Fibroblast of the aortic adventitia (primary cell): Measurements from ENCODE around the gene BRD1. TPM values are rescaled to one million over a fixed set of nuclear protein-coding genes. Genes with fewer than 3 reads are reported as not detected.

ENCODE experiments used
- DNase-seq: peaks from one replicate; pipeline ENCODE4 v3.0.0-alpha.2; 2010; ENCODE audit warnings: low read depth
- H3K4me3 ChIP-seq: 2 replicates; pipeline ENCODE4 v1.5.1; 2011; ENCODE audit warnings: low read depth, mild to moderate bottlenecking, control low read depth, low read length, moderate library complexity
- total RNA-seq: library from RNA; depleted of rRNA; stranded (reverse); fragments of >200 nt; gene quantifications from 2 replicates; pipeline ENCODE4 v1.2.3, GENCODE V29; 2012; ENCODE audit warnings: low replicate concordance
- TF ChIP-seq, protein P1 (sequence below): IDR thresholded peaks from 2 replicates; pipeline ENCODE4 v1.5.1; 2011; ENCODE audit warnings: mild to moderate bottlenecking, low read length, control low read depth, inconsistent platforms; ENCODE audit not compliant: insufficient read depth

The BRD1 gene
- total RNA-seq, 1 donor = 14.6 TPM

DNA sequence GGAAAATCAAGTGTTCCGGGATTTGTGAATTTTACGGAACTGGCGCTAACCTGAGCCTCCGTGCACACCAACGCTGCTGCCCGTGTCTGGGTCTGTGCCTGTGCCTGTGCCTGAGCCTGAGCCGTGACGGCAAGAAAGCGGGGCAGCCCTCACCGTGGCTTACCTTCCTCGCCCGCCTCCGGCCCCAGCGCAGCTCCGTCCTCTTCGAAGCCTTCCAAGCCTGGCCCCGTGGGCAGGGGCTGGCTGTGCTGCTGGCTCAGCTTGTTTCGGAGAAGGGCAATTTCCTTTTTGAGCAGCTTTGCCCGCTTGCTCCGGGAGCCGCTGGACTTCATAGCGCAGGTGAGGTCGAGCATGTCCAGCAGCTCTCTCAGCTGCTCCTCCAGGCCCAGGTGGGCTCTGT lies 33.8 kb downstream of the BRD1 start:
- DNase-seq = no peak
- H3K4me3 ChIP-seq = no peak overlapping the region
- TF ChIP-seq, protein P1, sequence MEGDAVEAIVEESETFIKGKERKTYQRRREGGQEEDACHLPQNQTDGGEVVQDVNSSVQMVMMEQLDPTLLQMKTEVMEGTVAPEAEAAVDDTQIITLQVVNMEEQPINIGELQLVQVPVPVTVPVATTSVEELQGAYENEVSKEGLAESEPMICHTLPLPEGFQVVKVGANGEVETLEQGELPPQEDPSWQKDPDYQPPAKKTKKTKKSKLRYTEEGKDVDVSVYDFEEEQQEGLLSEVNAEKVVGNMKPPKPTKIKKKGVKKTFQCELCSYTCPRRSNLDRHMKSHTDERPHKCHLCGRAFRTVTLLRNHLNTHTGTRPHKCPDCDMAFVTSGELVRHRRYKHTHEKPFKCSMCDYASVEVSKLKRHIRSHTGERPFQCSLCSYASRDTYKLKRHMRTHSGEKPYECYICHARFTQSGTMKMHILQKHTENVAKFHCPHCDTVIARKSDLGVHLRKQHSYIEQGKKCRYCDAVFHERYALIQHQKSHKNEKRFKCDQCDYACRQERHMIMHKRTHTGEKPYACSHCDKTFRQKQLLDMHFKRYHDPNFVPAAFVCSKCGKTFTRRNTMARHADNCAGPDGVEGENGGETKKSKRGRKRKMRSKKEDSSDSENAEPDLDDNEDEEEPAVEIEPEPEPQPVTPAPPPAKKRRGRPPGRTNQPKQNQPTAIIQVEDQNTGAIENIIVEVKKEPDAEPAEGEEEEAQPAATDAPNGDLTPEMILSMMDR = no peak

DNA sequence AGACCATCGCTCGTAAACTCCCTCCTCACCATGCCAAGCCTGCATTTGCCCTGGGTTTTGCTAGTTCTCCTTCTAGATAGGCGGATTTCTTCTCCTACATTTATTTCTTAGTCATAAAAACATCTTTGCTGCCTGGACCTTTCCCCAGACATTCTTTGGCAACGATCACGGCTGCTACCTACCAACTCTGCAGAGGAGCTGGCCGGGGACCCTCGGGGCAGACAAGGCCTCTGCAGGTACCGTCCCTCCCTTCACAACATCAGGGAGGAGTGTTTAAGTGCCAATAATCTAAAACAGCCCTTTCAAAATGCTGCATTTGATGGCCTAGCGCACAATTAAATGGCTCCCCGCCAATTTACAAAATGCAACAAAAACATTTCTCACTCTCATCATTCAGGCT lies 34.4 kb downstream of the BRD1 start:
- H3K4me3 ChIP-seq = no peak overlapping the region
- TF ChIP-seq, protein P1 = no peak
- peak; percentile 52 for DNase-seq

DNA sequence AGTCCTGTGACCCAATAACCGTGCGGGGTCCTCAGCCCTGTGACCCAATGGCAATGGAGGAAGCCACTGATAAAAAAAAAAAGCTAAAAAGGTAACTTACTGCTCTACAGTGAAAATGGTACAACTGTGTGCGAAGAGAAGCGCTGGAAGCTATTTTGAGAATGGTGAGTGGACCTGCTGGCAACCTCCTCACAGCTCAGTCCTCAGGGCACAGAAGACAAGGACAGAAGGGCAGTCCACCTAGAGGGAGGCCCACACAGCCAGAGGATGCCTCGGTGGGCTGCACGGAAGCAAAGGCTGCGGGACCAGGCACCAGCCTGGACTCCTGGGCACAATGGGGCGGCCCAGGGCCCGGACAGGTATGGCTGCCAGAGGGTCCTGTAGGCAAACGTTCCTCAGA lies 35.6 kb downstream of the BRD1 start:
- TF ChIP-seq, protein P1 = no peak
- H3K4me3 ChIP-seq = no peak overlapping the region
- DNase-seq = no peak

DNA sequence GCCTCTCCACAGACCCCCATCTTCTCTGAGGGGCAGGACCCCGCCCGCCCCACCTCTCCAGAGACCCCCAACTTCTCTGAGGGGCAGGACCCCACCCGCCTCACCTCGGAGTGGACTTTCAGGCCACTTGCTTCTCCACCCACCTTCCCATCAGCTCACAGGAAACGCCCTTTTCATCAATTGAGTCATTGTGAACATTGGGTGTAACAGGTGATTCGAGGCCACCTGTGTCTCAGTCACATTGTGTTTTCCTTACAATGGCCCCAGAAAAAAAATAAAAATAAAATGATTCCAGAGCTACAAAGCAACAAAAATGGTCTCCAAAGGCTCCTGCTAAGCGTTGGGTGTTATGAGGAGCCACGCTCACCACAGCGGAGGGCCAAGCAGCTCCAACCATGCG lies 36.0 kb downstream of the BRD1 start:
- H3K4me3 ChIP-seq = no peak overlapping the region
- TF ChIP-seq, protein P1 = no peak
- DNase-seq = no peak

DNA sequence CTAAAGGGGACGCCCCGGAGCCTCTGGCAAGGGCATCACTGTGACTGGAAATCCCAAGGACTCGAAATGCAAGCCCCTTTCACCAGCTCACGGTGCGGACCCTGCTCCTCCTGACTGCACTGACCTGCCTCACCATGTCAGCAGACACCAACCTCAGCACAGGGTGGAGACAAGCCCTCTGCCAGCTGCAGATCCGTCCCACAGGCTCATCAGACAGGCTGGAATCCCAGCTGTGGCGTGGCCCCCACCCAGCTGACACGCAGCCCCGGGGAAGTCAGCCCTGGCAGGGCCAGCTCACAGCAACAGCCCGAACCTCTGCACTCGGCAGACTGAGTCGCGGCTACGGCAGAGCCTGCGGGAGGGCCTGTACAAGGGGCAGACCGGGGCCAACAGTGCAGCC lies 36.8 kb downstream of the BRD1 start:
- DNase-seq = peak; percentile 41
- TF ChIP-seq, protein P1 = no peak
- H3K4me3 ChIP-seq = no peak overlapping the region

DNA sequence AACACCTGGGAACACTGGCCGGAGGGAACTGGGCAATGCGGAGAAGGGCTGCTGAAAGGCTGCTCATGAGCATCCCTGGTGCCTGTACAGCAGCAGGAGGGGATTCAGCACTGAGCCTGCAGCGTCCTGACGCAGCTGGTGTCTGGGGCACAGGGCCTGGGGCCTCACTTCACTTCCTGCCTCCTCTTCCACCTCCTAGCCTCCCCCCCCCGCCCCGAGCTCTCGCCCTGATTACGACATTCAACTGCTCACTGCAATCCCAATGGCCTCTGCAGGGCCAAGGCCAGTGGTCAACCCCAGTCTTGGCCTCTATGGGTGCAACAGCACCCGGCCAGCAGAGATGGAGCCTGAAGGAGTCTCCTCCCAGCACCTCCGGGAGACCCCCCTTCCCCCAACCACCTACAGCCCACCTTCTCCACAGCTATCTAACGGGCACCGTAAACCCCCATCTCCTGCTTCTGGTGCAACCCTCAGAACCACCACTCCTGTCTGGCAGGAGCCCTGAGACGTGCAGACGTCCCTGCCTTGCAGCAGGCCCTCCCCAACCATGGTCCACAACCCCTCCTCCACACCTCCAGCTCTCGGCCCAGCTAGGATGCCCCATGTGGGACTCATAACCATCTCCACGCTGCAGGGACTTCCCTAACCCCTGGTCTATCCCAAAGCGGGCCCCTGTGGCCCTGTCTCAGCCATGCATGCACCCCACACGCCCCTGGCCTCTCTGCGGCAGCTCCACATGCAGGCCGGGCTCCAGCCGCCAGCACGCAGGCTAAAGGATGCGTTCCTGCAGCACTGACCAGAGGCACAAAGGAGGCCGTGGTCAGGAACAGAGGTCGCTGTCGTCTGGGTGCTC lies 38.2 kb downstream of the BRD1 start:
- TF ChIP-seq, protein P1 = no peak
- no peak overlapping the region for H3K4me3 ChIP-seq
- peak; percentile 30 for DNase-seq

DNA sequence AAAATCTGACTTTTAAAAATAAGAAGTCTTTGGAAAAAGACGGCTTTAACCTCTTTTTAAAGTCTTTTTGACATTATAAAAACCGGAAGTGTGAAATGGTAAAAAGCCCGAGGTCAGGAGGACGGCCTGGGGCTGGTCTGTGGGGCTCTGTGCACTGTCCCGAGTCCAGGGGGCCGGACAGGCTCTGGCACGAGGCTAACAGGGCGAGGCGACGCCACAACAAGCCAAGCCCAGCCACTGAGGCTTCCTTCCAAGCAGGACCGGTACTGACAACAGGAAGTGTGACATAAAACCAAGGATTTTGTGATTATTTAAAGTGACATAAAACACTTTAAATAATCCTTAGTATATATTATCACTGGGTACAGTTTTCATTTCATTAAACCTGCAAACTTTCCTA lies 39.2 kb downstream of the BRD1 start:
- TF ChIP-seq, protein P1 = no peak
- DNase-seq = peak; percentile 39
- H3K4me3 ChIP-seq = no peak overlapping the region
